BLaER1 treated with 17β-estradiol and CSF1 and Interleukin-3, amounts not matched to agents 10 nM and 100 nM (cell line): ENCODE data around the gene TUBG1.

ENCODE experiments used
- H3K27ac ChIP-seq, 11 experiments: shearing (Covaris generic); formaldehyde crosslinking; 2 replicates each; pipeline ENCODE4 v1.8.1; 2022
- H3K27me3 ChIP-seq, 11 experiments: shearing (Covaris generic); formaldehyde crosslinking; 2 replicates each; pipeline ENCODE4 v1.8.1; 2022
- H3K36me3 ChIP-seq, 11 experiments: shearing (Covaris generic); formaldehyde crosslinking; 2 replicates each; pipeline ENCODE4 v1.8.1; 2022
- H3K4me1 ChIP-seq, 10 experiments: shearing (Covaris generic); formaldehyde crosslinking; 2 replicates each; pipeline ENCODE4 v1.8.1; 2022
- H3K4me2 ChIP-seq, 11 experiments: shearing (Covaris generic); formaldehyde crosslinking; 2 replicates each; pipeline ENCODE4 v1.8.1; 2022
- H3K4me3 ChIP-seq, 10 experiments: shearing (Covaris generic); formaldehyde crosslinking; 2 replicates each; pipeline ENCODE4 v1.8.1; 2022
- H3K9ac ChIP-seq, 11 experiments: shearing (Covaris generic); formaldehyde crosslinking; 2 replicates each; pipeline ENCODE4 v1.8.1; 2022
- H3K9me3 ChIP-seq, 11 experiments: shearing (Covaris generic); formaldehyde crosslinking; replicated peaks in 1 of 11; 2 replicates each; pipeline ENCODE4 v1.8.1; 2022
- H4K20me1 ChIP-seq, 11 experiments: shearing (Covaris generic); formaldehyde crosslinking; 2 replicates each; pipeline ENCODE4 v1.8.1; 2022
- Cebpa-rat ChIP-seq, 11 experiments: shearing (Covaris generic); IDR thresholded peaks; 2 replicates each; pipeline ENCODE4 v1.8.1; 2022

Gene TUBG1

DNA sequence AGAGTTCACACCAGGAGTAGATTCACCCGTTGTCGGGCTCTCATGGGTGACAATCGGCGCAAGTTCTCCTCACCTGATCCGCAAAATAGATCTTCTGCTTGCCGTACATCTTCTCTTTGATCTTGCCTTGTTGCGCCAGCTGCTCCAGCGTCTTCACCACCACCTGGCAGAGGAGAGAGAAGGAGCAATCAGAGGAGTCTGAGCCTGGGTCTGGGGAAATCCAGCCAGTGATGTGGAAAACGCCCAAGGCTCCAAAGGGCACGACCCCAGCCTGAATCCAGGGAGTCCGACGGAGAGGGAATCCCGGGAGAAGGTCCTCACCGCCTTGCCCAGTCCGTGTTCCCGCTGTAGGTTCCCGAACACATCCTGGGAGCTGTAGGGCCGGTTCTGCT is 32.3 kb upstream of the TUBG1 start:
- Histone ChIP-seq H3K27me3 (no peaks in the 10 kb centered on the region), H3K4me2 (peak overlapping the region; percentile 85 to 98 (median 94)), H3K9ac (peak overlapping the region; percentile 84 to 95 (median 90)), H3K4me3 (peak overlapping the region; percentile 56 to 85 (median 75)), H4K20me1 (peaks cover 0 to 47% (median 25%) of the 10 kb centered on the region in 11 experiments; a peak in 18 of 22 replicates), H3K27ac (peak overlapping the region in 10 of 11 experiments; percentile 35 to 97 (median 94); a peak in 21 of 22 replicates), H3K9me3 (no peaks in the 10 kb centered on the region), H3K4me1 (peaks cover 28 to 78% (median 49%) of the 10 kb centered on the region in 10 experiments), H3K36me3 (peaks cover 58 to 75% (median 69%) of the 10 kb centered on the region in 11 experiments)
- no peak for TF ChIP-seq Cebpa-rat (IDR thresholded peaks at IDR 0.05)

DNA sequence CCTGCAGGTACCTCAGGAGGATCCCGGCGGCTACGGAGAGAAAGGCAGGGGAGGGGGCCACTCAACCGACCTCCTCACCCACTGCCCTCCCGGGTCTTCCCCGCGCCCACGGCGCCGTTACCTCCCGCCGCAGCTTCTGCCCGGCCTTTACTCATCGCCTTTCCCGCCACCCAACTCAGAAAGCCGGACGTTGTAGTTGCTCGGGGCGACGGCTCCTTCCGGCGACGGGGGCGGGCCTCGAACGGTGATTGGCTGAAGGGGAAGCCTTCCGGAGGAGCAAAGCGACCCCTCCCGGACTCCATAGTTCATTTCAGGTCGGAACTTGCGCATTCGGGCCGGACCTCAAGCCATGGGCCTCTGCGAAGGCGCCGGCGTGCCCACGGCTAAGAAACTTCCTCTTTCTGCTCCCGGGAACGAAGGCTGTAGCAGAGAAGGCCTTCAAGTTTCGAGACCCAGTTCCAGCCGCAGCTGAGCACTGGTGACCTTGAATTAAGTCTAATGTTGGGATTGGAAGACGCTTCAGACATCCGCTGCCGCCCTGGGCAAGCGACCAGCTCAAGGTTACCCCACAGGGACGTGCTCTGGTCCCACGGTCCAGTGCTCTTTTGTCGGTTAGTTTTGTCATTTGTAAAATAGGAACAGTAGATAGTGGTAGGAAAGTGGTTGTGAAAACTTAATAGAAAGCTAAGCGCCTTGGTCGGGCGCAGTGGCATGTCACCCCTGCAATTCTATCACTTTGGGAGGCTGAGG is 31.8 kb upstream of the TUBG1 start, which contains the start of gene PSMC3IP:
Gene PSMC3IP (minus strand): TSS at position 198 of the 750 bp plus-strand sequence. CDS start 43 bp downstream, at position 155.
- H3K27me3 ChIP-seq = no peaks in the 10 kb centered on the region
- H3K36me3 ChIP-seq = peaks cover 58 to 75% (median 69%) of the 10 kb centered on the region in 11 experiments
- TF ChIP-seq Cebpa-rat (IDR thresholded peaks at IDR 0.05) = no peak
- no peaks in the 10 kb centered on the region for H3K9me3 ChIP-seq
- H3K27ac ChIP-seq = peak within 1 kb of the TSS; percentile 84 to 97 (median 94)
- peak within 1 kb of the TSS; percentile 85 to 98 (median 94) for H3K4me2 ChIP-seq
- peaks cover 0 to 42% (median 20%) of the 10 kb centered on the region in 11 experiments; a peak in 17 of 22 replicates for H4K20me1 ChIP-seq
- H3K4me3 ChIP-seq = peak within 1 kb of the TSS; percentile 56 to 85 (median 75)
- H3K9ac ChIP-seq = peak within 1 kb of the TSS; percentile 84 to 95 (median 90)
- peaks cover 28 to 73% (median 49%) of the 10 kb centered on the region in 10 experiments for H3K4me1 ChIP-seq

DNA sequence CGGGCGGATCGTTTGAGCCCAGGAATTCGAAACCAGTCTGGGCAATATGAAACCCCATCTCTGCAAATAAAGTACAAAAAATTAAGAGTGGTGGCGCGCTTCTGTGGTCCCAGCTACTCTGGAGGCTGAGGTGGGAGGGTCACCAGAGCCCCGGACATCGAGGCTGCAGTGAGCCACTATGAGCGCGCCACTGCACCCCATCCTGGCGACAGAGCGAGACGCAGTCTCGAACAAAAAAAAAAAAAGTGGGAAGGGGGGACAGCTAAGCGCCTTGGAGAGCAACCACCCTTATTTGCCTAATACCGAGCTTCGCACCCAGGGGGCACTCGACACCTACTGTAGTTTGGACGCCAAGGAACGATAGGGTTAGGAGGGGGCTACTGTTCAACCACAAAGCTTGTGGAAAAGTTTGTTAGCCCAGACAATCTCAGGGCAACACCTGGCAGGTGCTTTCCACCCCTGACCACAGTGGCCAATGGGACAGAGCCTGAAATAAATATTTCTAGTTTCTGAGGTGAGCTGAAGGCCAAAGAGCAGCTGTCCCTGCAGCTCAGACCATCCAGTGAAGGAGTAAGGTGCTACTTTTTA is 31.1 kb upstream of the TUBG1 start:
- H3K27me3 ChIP-seq = no peaks in the 10 kb centered on the region
- H3K4me3 ChIP-seq = peak overlapping the region; percentile 56 to 85 (median 75)
- peak overlapping the region; percentile 85 to 98 (median 93) for H3K4me2 ChIP-seq
- peak overlapping the region; percentile 84 to 95 (median 90) for H3K9ac ChIP-seq
- no peak for TF ChIP-seq Cebpa-rat (IDR thresholded peaks at IDR 0.05)
- H3K36me3 ChIP-seq = peaks cover 58 to 75% (median 69%) of the 10 kb centered on the region in 11 experiments
- peaks cover 28 to 66% (median 49%) of the 10 kb centered on the region in 10 experiments for H3K4me1 ChIP-seq
- H3K27ac ChIP-seq = peak overlapping the region; percentile 84 to 97 (median 94)
- H3K9me3 ChIP-seq = no peaks in the 10 kb centered on the region
- peaks cover 0 to 35% (median 14%) of the 10 kb centered on the region in 11 experiments; a peak in 17 of 22 replicates for H4K20me1 ChIP-seq

DNA sequence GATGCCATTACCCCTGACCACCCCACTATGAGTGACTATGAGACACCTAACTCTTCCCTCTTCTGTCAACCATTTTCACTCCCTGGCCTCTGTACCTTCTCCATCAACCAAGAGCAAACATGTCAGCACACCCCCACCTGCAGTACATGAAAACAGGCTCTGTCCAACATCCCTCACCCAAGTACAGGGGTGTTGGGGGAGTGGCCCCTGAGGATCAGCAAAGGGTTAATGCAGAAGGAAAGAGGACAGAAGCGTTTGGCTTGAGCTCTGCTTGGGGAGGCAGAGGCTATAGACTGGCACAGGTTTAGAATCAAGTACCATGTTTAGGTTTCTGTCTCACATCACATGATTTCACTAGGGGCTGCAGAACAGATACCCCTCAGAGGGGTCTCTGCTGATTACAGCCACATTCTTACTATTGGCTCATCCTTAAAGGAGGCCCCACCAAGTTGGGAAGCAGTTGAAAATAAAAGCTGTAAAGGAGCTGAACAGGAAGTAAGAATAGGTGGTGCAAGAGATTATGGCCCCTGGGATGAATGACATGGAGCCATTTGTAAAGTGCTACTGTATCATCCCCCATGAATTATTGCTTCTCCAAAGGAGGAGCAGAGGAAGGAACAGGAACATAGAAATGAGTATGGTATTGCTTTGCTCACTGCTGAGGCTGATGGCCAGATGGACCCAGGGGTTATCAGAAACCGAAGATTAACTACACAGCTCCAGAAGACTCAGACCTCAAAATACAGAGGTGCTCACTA is 29.5 kb upstream of the TUBG1 start:
- Histone ChIP-seq H3K9me3 (no peaks in the 10 kb centered on the region), H3K4me2 (peak overlapping the region in 8 of 11 experiments; percentile 18 to 98 (median 95); a peak in 11 of 22 replicates), H3K27me3 (no peaks in the 10 kb centered on the region), H3K27ac (peak overlapping the region in 1 of 11 experiments; percentile 95; a peak in 1 of 22 replicates), H3K4me3 (no peak overlapping the region), H3K36me3 (peaks cover 60 to 75% (median 69%) of the 10 kb centered on the region in 11 experiments), H3K9ac (peak overlapping the region in 5 of 11 experiments; percentile 47 to 90 (median 89); a peak in 5 of 22 replicates), H3K4me1 (peaks cover 28 to 57% (median 43%) of the 10 kb centered on the region in 10 experiments), H4K20me1 (peaks cover 0 to 21% (median 3%) of the 10 kb centered on the region in 11 experiments; a peak in 11 of 22 replicates)
- TF ChIP-seq Cebpa-rat (IDR thresholded peaks at IDR 0.05) = no peak

DNA sequence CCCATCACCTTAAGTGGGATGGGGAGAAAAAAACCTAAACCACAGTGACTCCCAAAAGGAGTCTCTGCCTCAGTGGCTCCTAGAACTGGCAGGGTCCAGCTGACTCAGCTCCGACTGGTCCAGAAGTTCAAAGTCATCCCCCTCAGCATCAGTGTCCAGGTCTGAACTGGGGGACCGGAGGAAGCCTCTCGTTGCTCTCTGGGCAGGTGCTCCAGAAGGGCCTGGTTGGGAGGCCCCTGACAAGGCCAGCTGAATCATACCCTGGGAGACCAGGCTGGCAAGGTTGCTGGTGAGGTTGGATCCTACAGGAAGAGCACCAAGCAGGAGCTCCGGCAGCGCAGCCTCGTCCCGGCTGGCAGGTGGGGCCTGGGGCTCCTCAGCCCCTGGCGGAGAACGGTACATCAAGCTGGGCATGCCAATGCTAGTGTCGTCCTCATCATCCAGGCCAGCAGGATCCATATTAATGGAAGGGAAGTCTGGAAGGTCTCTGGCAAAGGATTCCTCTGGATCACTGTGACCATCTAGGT is 27.7 kb upstream of the TUBG1 start:
- no peak overlapping the region for H3K4me3 ChIP-seq
- peaks cover 0 to 23% (median 3%) of the 10 kb centered on the region in 11 experiments; a peak in 8 of 22 replicates for H4K20me1 ChIP-seq
- no peak overlapping the region for H3K27ac ChIP-seq
- H3K4me2 ChIP-seq = no peak overlapping the region
- H3K9me3 ChIP-seq = no peaks in the 10 kb centered on the region
- no peak for TF ChIP-seq Cebpa-rat (IDR thresholded peaks at IDR 0.05)
- H3K9ac ChIP-seq = peak overlapping the region in 3 of 11 experiments; percentile 3 to 16 (median 5); a peak in 2 of 22 replicates
- no peaks in the 10 kb centered on the region for H3K27me3 ChIP-seq
- H3K36me3 ChIP-seq = peaks cover 71 to 77% (median 74%) of the 10 kb centered on the region in 11 experiments
- H3K4me1 ChIP-seq = peaks cover 17 to 59% (median 28%) of the 10 kb centered on the region in 10 experiments

DNA sequence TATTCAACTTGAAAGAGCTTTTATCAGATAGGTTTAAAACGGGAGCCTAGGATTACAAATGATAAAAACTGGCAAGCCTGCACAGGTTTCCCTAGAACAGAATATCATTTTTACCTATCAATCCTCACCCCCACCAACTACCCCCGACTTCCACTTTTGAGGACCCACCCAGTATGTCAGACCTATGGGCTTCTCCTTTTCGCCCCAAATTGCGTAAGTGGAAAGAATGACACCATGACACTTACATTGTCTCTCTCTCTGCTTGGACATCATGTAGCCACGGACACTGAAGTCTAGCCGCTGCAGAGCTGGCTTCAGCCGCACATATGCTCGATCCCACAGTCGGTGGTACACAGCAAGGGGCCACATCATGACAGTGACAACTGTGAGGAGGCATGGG is 24.6 kb upstream of the TUBG1 start:
- Histone ChIP-seq H3K4me2 (peak overlapping the region in 5 of 11 experiments; percentile 24 to 74 (median 44); a peak in 9 of 22 replicates), H3K36me3 (peaks cover 99 to 100% (median 100%) of the 10 kb centered on the region in 11 experiments), H3K27me3 (no peaks in the 10 kb centered on the region), H3K27ac (peak overlapping the region in 3 of 11 experiments; percentile 18 to 34 (median 23); a peak in 4 of 22 replicates), H3K4me1 (peaks cover 0 to 35% (median 8%) of the 10 kb centered on the region in 10 experiments; a peak in 14 of 20 replicates), H3K9me3 (no peaks in the 10 kb centered on the region), H3K9ac (peak overlapping the region in 1 of 11 experiments; percentile 32; a peak in 1 of 22 replicates), H4K20me1 (peaks cover 0 to 35% (median 5%) of the 10 kb centered on the region in 11 experiments; a peak in 9 of 22 replicates), H3K4me3 (no peak overlapping the region)
- no peak for TF ChIP-seq Cebpa-rat (IDR thresholded peaks at IDR 0.05)

DNA sequence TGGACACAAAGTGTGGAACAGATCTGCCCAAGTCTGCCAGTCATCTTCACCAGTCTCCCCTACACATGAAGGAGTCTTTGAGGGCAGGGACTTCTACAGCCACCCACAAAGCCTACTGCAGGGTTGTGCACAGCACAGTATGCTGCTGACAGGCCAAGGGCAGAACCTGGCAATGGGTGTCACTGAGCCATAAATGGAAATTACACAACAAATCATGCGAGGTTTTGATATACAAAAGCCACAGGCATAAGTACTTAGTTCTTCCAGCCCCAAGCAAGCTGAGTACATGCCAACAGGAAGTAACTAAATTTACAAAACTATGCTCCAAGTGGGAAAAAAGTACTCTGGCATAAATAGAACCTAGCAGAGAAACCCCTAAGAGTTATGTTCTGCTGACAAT is 24.1 kb upstream of the TUBG1 start:
- no peak for TF ChIP-seq Cebpa-rat (IDR thresholded peaks at IDR 0.05)
- H3K27ac ChIP-seq = peak overlapping the region in 3 of 11 experiments; percentile 18 to 34 (median 23); a peak in 3 of 22 replicates
- H3K4me1 ChIP-seq = peaks cover 0 to 31% (median 4%) of the 10 kb centered on the region in 10 experiments; a peak in 9 of 20 replicates
- no peaks in the 10 kb centered on the region for H3K9me3 ChIP-seq
- peaks cover 0 to 38% (median 5%) of the 10 kb centered on the region in 11 experiments; a peak in 8 of 22 replicates for H4K20me1 ChIP-seq
- H3K36me3 ChIP-seq = peaks cover 99 to 100% (median 100%) of the 10 kb centered on the region in 11 experiments
- no peaks in the 10 kb centered on the region for H3K27me3 ChIP-seq
- no peak overlapping the region for H3K4me3 ChIP-seq
- peak overlapping the region in 3 of 11 experiments; percentile 6 to 32 (median 22); a peak in 4 of 22 replicates for H3K9ac ChIP-seq
- peak overlapping the region in 5 of 11 experiments; percentile 24 to 74 (median 44); a peak in 9 of 22 replicates for H3K4me2 ChIP-seq
